ENCODE data around the gene CA12. TPM values are rescaled to one million over a fixed set of nuclear protein-coding genes. Genes with fewer than 3 reads are reported as not detected.

The CA12 gene
- total RNA-seq, 2 experiments from 2014 or later, result 0.12 TPM; not detected in 1

- Mint-ChIP-seq H3K9me3 (no peaks in the 10 kb centered on the region), H3K36me3 (ENCODE audit: low read depth) (no peaks in the 10 kb centered on the region), H3K4me1 (ENCODE audit: low read depth) (peaks cover 8% of the 10 kb centered on the region), H3K27me3 (ENCODE audit: low read depth) (no peaks in the 10 kb centered on the region), H3K4me3 (no peak overlapping the region), H3K27ac (no peak overlapping the region)
- CTCF ChIA-PET, result interaction anchor here (0.7 to 1.2 kb wide), 2 partner anchors 8 to 235 kb away, joined by 3 to 4 read pairs; no protein-coding TSS in a partner anchor
- intact Hi-C loops (cut with micrococcal nuclease), result no loop called here
- no peak for DNase-seq
These were observed 98.5 kb downstream of the CA12 start for GRCh38 chr15:63283126-63283525.

GRCh38 chr15:63277893-63278456 is 103.7 kb downstream of the CA12 start:
- CTCF ChIA-PET, result interaction anchor here (1.2 kb wide), 1 partner anchor 11 kb away, joined by 5 read pairs; no protein-coding TSS in a partner anchor
- peak overlapping the region; percentile 63 for H3K27ac Mint-ChIP-seq
- intact Hi-C loops (cut with micrococcal nuclease), result loop anchor here (1.0 to 5.0 kb wide), 4 partner anchors 41 to 121 kb away; partner anchors contain the start of gene RPS27L
- peak overlapping the region; percentile 72 for H3K4me3 Mint-ChIP-seq
- H3K36me3 Mint-ChIP-seq (ENCODE audit: low read depth), result peaks cover 2% of the 10 kb centered on the region
- H3K9me3 Mint-ChIP-seq, result no peaks in the 10 kb centered on the region
- H3K27me3 Mint-ChIP-seq (ENCODE audit: low read depth), result no peaks in the 10 kb centered on the region
- H3K4me1 Mint-ChIP-seq (ENCODE audit: low read depth), result peaks cover 30% of the 10 kb centered on the region
- peak; percentile 26 for DNase-seq

GRCh38 chr15:63277038-63277892 is 104.4 kb downstream of the CA12 start, which contains the start of gene APH1B:
TSS of gene APH1B (plus strand) at chr15:63277605. CDS start at chr15:63277624, 19 bp downstream.
- intact Hi-C loops (cut with micrococcal nuclease), result loop anchor here (1.0 to 5.0 kb wide), 4 partner anchors 40 to 120 kb away; partner anchors contain the start of gene RPS27L
- Mint-ChIP-seq H3K27ac (peak within 1 kb of the TSS; percentile 75), H3K27me3 (ENCODE audit: low read depth) (no peaks in the 10 kb centered on the region), H3K36me3 (ENCODE audit: low read depth) (peaks cover 4% of the 10 kb centered on the region), H3K4me1 (ENCODE audit: low read depth) (peaks cover 33% of the 10 kb centered on the region), H3K9me3 (no peaks in the 10 kb centered on the region), H3K4me3 (peak within 1 kb of the TSS; percentile 89)
- CTCF ChIA-PET, result interaction anchor here (0.6 to 1.3 kb wide), 6 partner anchors 8 to 60 kb away, joined by 3 to 5 read pairs (median 4); no protein-coding TSS in a partner anchor
- DNase-seq, result peak; percentile 63

- H3K36me3 Mint-ChIP-seq (ENCODE audit: low read depth), result peaks cover 4% of the 10 kb centered on the region
- no peak overlapping the region for H3K27ac Mint-ChIP-seq
- DNase-seq, result no peak
- peak overlapping the region; percentile 89 for H3K4me3 Mint-ChIP-seq
- no peaks in the 10 kb centered on the region for H3K27me3 Mint-ChIP-seq (ENCODE audit: low read depth)
- CTCF ChIA-PET, result interaction anchor here (0.6 to 1.3 kb wide), 6 partner anchors 8 to 182 kb away, joined by 3 to 5 read pairs (median 3); no protein-coding TSS in a partner anchor
- peaks cover 33% of the 10 kb centered on the region for H3K4me1 Mint-ChIP-seq (ENCODE audit: low read depth)
- intact Hi-C loops (cut with micrococcal nuclease), result loop anchor here (1.0 to 5.0 kb wide), 4 partner anchors 39 to 120 kb away; partner anchors contain the start of gene RPS27L
- H3K9me3 Mint-ChIP-seq, result no peaks in the 10 kb centered on the region
These were observed 105.2 kb downstream of the CA12 start for GRCh38 chr15:63276342-63277037.

GRCh38 chr15:63274427-63274826 is 107.2 kb downstream of the CA12 start:
- H3K27me3 Mint-ChIP-seq (ENCODE audit: low read depth), result no peaks in the 10 kb centered on the region
- no peaks in the 10 kb centered on the region for H3K9me3 Mint-ChIP-seq
- H3K27ac Mint-ChIP-seq, result no peak overlapping the region
- peak; percentile 21 for DNase-seq
- CTCF ChIA-PET, result interaction anchor here (1.0 to 1.1 kb wide), 4 partner anchors 15 to 128 kb away, joined by 3 to 6 read pairs (median 4); no protein-coding TSS in a partner anchor
- peaks cover 30% of the 10 kb centered on the region for H3K4me1 Mint-ChIP-seq (ENCODE audit: low read depth)
- intact Hi-C loops (cut with micrococcal nuclease), result no loop called here
- peaks cover 4% of the 10 kb centered on the region for H3K36me3 Mint-ChIP-seq (ENCODE audit: low read depth)
- no peak overlapping the region for H3K4me3 Mint-ChIP-seq

Other genes with a start within 250 kb of the CA12 start
- 100 to 1,000 TPM; 220 to 222 TPM for gene RPS27L, start 224.4 kb downstream of the CA12 start, total RNA-seq
- gene RAB8B, start 192.2 kb downstream of the CA12 start, total RNA-seq, result 10 to 100 TPM; 91.5 to 93.1 TPM
- 1 to 10 TPM; 6.7 to 8.6 TPM for gene APH1B, start 104.2 kb downstream of the CA12 start, total RNA-seq
- 10 to 100 TPM; 49.9 to 52.2 TPM for gene USP3, start 122.7 kb upstream of the CA12 start, total RNA-seq
- gene FBXL22, start 215.5 kb upstream of the CA12 start, total RNA-seq, result under 1 TPM; 0.43 to 0.44 TPM